GM23338 (cell line): Measurements from ENCODE around the gene PLCL1. TPM values are rescaled to one million over a fixed set of nuclear protein-coding genes. Genes with fewer than 3 reads are reported as not detected.

Experiments
- ATAC-seq: fragments of 200-7000 bp; cut with Tn5 transposase; 3 replicates; pipeline ENCODE4 v1.9.1; 2020
- DNase-seq: peaks from one replicate; pipeline ENCODE4 v3.0.0-alpha.2; 2015; ENCODE audit warnings: low spot score
- H2AFZ ChIP-seq: fragments of 200-600 bp; sonication (generic); 2 replicates; pipeline ENCODE4 v1.8.0; 2016; ENCODE audit warnings: antibody characterized with exemption, mild to moderate bottlenecking, moderate library complexity
- H3F3A ChIP-seq: fragments of 200-600 bp; sonication (generic); replicated peaks from 2 replicates; pipeline ENCODE4 v1.8.0; 2017; ENCODE audit warnings: antibody characterized with exemption, mixed run types, low read depth
- H3K27ac ChIP-seq: fragments of 200-600 bp; sonication (generic); 2 replicates; pipeline ENCODE4 v1.6.1; 2016; ENCODE audit warnings: low read depth
- H3K27me3 ChIP-seq: fragments of 200-600 bp; sonication (generic); 2 replicates; pipeline ENCODE4 v1.8.0; 2016; ENCODE audit warnings: mild to moderate bottlenecking, mixed run types, moderate library complexity; ENCODE audit not compliant: insufficient read depth
- H3K36me3 ChIP-seq: fragments of 200-600 bp; sonication (generic); 2 replicates; pipeline ENCODE4 v1.8.0; 2016; ENCODE audit warnings: mild to moderate bottlenecking; ENCODE audit not compliant: insufficient read depth
- H3K4me1 ChIP-seq: fragments of 200-600 bp; sonication (generic); 2 replicates; pipeline ENCODE4 v1.8.0; 2016; ENCODE audit warnings: mild to moderate bottlenecking, moderate library complexity; ENCODE audit not compliant: insufficient read depth
- H3K4me2 ChIP-seq: fragments of 200-600 bp; sonication (generic); 2 replicates; pipeline ENCODE4 v1.7.1; 2017; ENCODE audit warnings: mixed run types
- H3K4me3 ChIP-seq: fragments of 200-600 bp; sonication (generic); 2 replicates; pipeline ENCODE4 v1.6.1; 2016; ENCODE audit warnings: mixed run types
- H3K79me2 ChIP-seq: fragments of 200-600 bp; sonication (generic); replicated peaks from 2 replicates; pipeline ENCODE4 v1.8.0; 2017; ENCODE audit warnings: mild to moderate bottlenecking; ENCODE audit not compliant: insufficient read depth
- H3K9me2 ChIP-seq: fragments of 200-600 bp; sonication (generic); 2 replicates; pipeline ENCODE4 v1.8.0; 2017; ENCODE audit not compliant: insufficient read depth
- H4K20me1 ChIP-seq: fragments of 200-600 bp; sonication (generic); replicated peaks from 2 replicates; pipeline ENCODE4 v1.8.0; 2017; ENCODE audit warnings: mild to moderate bottlenecking; ENCODE audit not compliant: insufficient read depth
- H3K27ac Mint-ChIP-seq: 2 replicates; pipeline ENCODE4 v1.8.0; 2020; ENCODE audit warnings: inconsistent platforms, mild to moderate bottlenecking, moderate library complexity, mixed read lengths
- H3K27me3 Mint-ChIP-seq: 3 replicates; pipeline ENCODE4 v1.8.0; 2022; ENCODE audit warnings: low read depth, mild to moderate bottlenecking, moderate library complexity, mixed read lengths, inconsistent platforms; ENCODE audit not compliant: insufficient read depth, poor library complexity
- H3K36me3 Mint-ChIP-seq: 3 replicates; pipeline ENCODE4 v1.8.0; 2021; ENCODE audit warnings: low read depth, mild to moderate bottlenecking, inconsistent platforms, moderate library complexity, mixed read lengths
- H3K4me1 Mint-ChIP-seq: 3 replicates; pipeline ENCODE4 v1.8.0; 2020; ENCODE audit warnings: mild to moderate bottlenecking, inconsistent platforms, mixed read lengths
- H3K4me3 Mint-ChIP-seq: 3 replicates; pipeline ENCODE4 v1.8.0; 2021; ENCODE audit warnings: moderate library complexity, mild to moderate bottlenecking, inconsistent platforms, mixed read lengths
- H3K9me3 Mint-ChIP-seq: 3 replicates; pipeline ENCODE4 v1.8.0; 2020; ENCODE audit warnings: moderate library complexity, mild to moderate bottlenecking, inconsistent platforms, mixed read lengths
- CREB1 ChIP-seq: fragments of 250-450 bp; sonication (Bioruptor Pico); IDR thresholded peaks from 2 replicates; pipeline ENCODE4 v1.5.0; 2020; ENCODE audit warnings: low read depth, mild to moderate bottlenecking, moderate library complexity
- CTCF ChIP-seq, 2 experiments: fragments of 200-600 bp in 1 of 2; sonication (generic) in 1 of 2; conservative IDR thresholded peaks; 2 replicates each; pipeline versions ENCODE4 v1.5.1 to v1.6.1; 2016 to 2017; ENCODE audit warnings: antibody characterized with exemption in 2 of 2, low read depth in 2 of 2, mild to moderate bottlenecking in 2 of 2, moderate library complexity in 1 of 2
- EZH2 ChIP-seq: fragments of 200-600 bp; sonication (generic); IDR thresholded peaks from one replicate; pipeline ENCODE4 v1.8.0; 2017; ENCODE audit warnings: antibody characterized with exemption, mild to moderate bottlenecking, low read depth; ENCODE audit not compliant: unreplicated experiment
- EZH2phosphoT487 ChIP-seq: fragments of 200-600 bp; sonication (generic); IDR thresholded peaks from one replicate; pipeline ENCODE4 v1.8.1; 2018; ENCODE audit warnings: antibody characterized with exemption; ENCODE audit not compliant: unreplicated experiment
- ZNF114 ChIP-seq: fragments of 250-450 bp; sonication (Bioruptor Pico); IDR thresholded peaks from 2 replicates; pipeline ENCODE4 v1.5.0; 2020; ENCODE audit warnings: mild to moderate bottlenecking, moderate library complexity
- ZNF462 ChIP-seq: fragments of 250-450 bp; sonication (Bioruptor Pico); IDR thresholded peaks from 2 replicates; pipeline ENCODE4 v1.5.0; 2020; ENCODE audit warnings: mild to moderate bottlenecking, moderate library complexity
- polyA plus RNA-seq: library from polyadenylated mRNA; unstranded; fragments of >200 nt; fragmentation: Nextera tagmentation; extraction: Ambion mirVana; gene quantifications from 2 replicates; pipeline ENCODE4 v1.2.1, GENCODE V29; 2016
- total RNA-seq: library from RNA; depleted of rRNA; stranded (reverse); fragments of >200 nt; shearing (Covaris generic); gene quantifications from 2 replicates; pipeline ENCODE4 v1.2.3, GENCODE V29; 2014

PLCL1 gene
- total and polyA plus RNA-seq, 2 experiments from 2014 or later, result not detected

- Histone ChIP-seq H3K27ac (no peak overlapping the region), H3K27me3 (peaks cover 34% of the 10 kb centered on the region), H2AFZ (peak overlapping the region; percentile 97), H3K36me3 (no peaks in the 10 kb centered on the region), H4K20me1 (no peaks in the 10 kb centered on the region), H3K9me2 (no peaks in the 10 kb centered on the region), H3K79me2 (no peaks in the 10 kb centered on the region), H3F3A (0 out of 2 replicates have a peak, but pooled peaks cover 5% of the 10 kb centered on the region), H3K4me1 (no peaks in the 10 kb centered on the region), H3K4me3 (peak overlapping the region; percentile 79), H3K4me2 (peak overlapping the region; percentile 95)
- DNase-seq (peak; percentile 94), ATAC-seq (peak; percentile 85)
- TF ChIP-seq CREB1 (CRISPR knock-in tag), result peak; percentile 47; the same call in 1 of the 2 replicates
- peak; percentile 20; the same call in 1 of the 2 replicates for TF ChIP-seq ZNF462
- TF ChIP-seq CTCF (conservative IDR thresholded peaks at IDR 0.05; ENCODE audit: low read depth in 2 of 2), result peak; percentile 79 to 99
- TF ChIP-seq ZNF114 (CRISPR knock-in tag), result no peak
- no peak for TF ChIP-seq EZH2phosphoT487
- no peak for TF ChIP-seq EZH2
- Mint-ChIP-seq H3K4me3 (peak overlapping the region; percentile 63), H3K27me3 (peaks cover 17% of the 10 kb centered on the region), H3K9me3 (peaks cover 11% of the 10 kb centered on the region; the same call in 2 of the 3 replicates), H3K4me1 (no peaks in the 10 kb centered on the region), H3K36me3 (peaks cover 3% of the 10 kb centered on the region; the same call in 2 of the 3 replicates), H3K27ac (no peak overlapping the region)
Measured at GRCh38 chr2:197786010-197786877, 18.1 kb upstream of the PLCL1 start.
